ENCODE results near the gene TSPAN18. TPM values are rescaled to one million over a fixed set of nuclear protein-coding genes. Genes with fewer than 3 reads are reported as not detected.

TSPAN18 gene
- total and polyA plus RNA-seq, 2 experiments from 2014 or later = 6.0 to 10.6 TPM

- Mint-ChIP-seq H3K27me3 (ENCODE audit: insufficient read depth, low read depth, poor library complexity) (peaks cover 2% of the 10 kb centered on the region), H3K27ac (no peak overlapping the region; the same call in 1 of the 2 replicates), H3K4me3 (no peak overlapping the region), H3K36me3 (ENCODE audit: low read depth) (no peaks in the 10 kb centered on the region), H3K9me3 (no peaks in the 10 kb centered on the region), H3K4me1 (peaks cover 13% of the 10 kb centered on the region)
- H3K4me3 ChIP-seq = no peak overlapping the region
- no peaks in the 10 kb centered on the region for H3F3A ChIP-seq (replicated peaks; ENCODE audit: low read depth)
- H3K4me2 ChIP-seq = no peak overlapping the region
- peaks cover 13% of the 10 kb centered on the region; the same call in 1 of the 2 replicates for H3K9me2 ChIP-seq (ENCODE audit: insufficient read depth)
- no peaks in the 10 kb centered on the region for H3K79me2 ChIP-seq (replicated peaks; ENCODE audit: insufficient read depth)
- no peak overlapping the region for H3K27ac ChIP-seq (ENCODE audit: low read depth)
- H4K20me1 ChIP-seq (replicated peaks; ENCODE audit: insufficient read depth) = no peaks in the 10 kb centered on the region
- DNase-seq (ENCODE audit: low spot score) (no peak), ATAC-seq (no peak)
- no peaks in the 10 kb centered on the region for H3K36me3 ChIP-seq (ENCODE audit: insufficient read depth)
- no peaks in the 10 kb centered on the region for H3K27me3 ChIP-seq (ENCODE audit: insufficient read depth)
- peaks cover 10% of the 10 kb centered on the region for H3K4me1 ChIP-seq (ENCODE audit: insufficient read depth)
- H2AFZ ChIP-seq = peak overlapping the region; percentile 78
- TF ChIP-seq STAT1 (IDR thresholded peaks at IDR 0.05; ENCODE audit: unreplicated experiment) (no peak), JUNB (IDR thresholded peaks at IDR 0.05; ENCODE audit: unreplicated experiment) (no peak), EZH2phosphoT487 (IDR thresholded peaks at IDR 0.05; ENCODE audit: unreplicated experiment) (no peak), POLR2AphosphoS5 (IDR thresholded peaks at IDR 0.05; ENCODE audit: low read depth) (no peak), ETS1 (IDR thresholded peaks at IDR 0.05) (no peak), CREB1 (CRISPR knock-in tag; IDR thresholded peaks at IDR 0.05; ENCODE audit: low read depth) (no peak), EZH2 (IDR thresholded peaks at IDR 0.05; ENCODE audit: low read depth, unreplicated experiment) (no peak), ZNF331 (CRISPR knock-in tag; IDR thresholded peaks at IDR 0.05; ENCODE audit: low read depth) (no peak), NANOG (IDR thresholded peaks at IDR 0.05; ENCODE audit: borderline replicate concordance) (no peak), ZNF114 (CRISPR knock-in tag; IDR thresholded peaks at IDR 0.05) (no peak), CTCF (conservative IDR thresholded peaks at IDR 0.05; ENCODE audit: low read depth in 2 of 2) (no peak), REST (IDR thresholded peaks at IDR 0.05; ENCODE audit: unreplicated experiment) (no peak), ZNF462 (CRISPR knock-in tag; IDR thresholded peaks at IDR 0.05) (no peak)
These were observed 41.9 kb upstream of the TSPAN18 start for GRCh38 chr11:44684859-44685281.

Data from GM23338 (cell line).